H9 (cell line): ENCODE measurements around the gene STH. TPM values are rescaled to one million over a fixed set of nuclear protein-coding genes. Genes with fewer than 3 reads are reported as not detected.

ENCODE experiments used
- DNase-seq: peaks from one replicate; pipeline ENCODE4 v3.0.0-alpha.2; 2017
- H2AFZ ChIP-seq: one replicate; pipeline ENCODE4 v1.6.1; 2013; ENCODE audit warnings: mild to moderate bottlenecking, low read length, control low read depth, moderate library complexity
- H2AK5ac ChIP-seq: 2 replicates; pipeline ENCODE4 v1.6.1; 2013; ENCODE audit warnings: low read length, control low read depth, mixed read lengths; ENCODE audit not compliant: insufficient read length
- H2BK120ac ChIP-seq: one replicate; pipeline ENCODE4 v1.6.1; 2013; ENCODE audit warnings: low read depth, mild to moderate bottlenecking, low read length, control low read depth, inconsistent platforms; ENCODE audit not compliant: poor library complexity, severe bottlenecking
- H2BK12ac ChIP-seq: 2 replicates; pipeline ENCODE4 v1.6.1; 2013; ENCODE audit warnings: low read length, control low read depth, mixed read lengths, low read depth; ENCODE audit not compliant: insufficient read length
- H2BK15ac ChIP-seq: 2 replicates; pipeline ENCODE4 v1.6.1; 2013; ENCODE audit warnings: low read depth, low read length, control low read depth
- H2BK20ac ChIP-seq: one replicate; pipeline ENCODE4 v1.6.1; 2013; ENCODE audit warnings: low read depth, mild to moderate bottlenecking, low read length, control low read depth, inconsistent platforms; ENCODE audit not compliant: poor library complexity, severe bottlenecking
- H2BK5ac ChIP-seq: 2 replicates; pipeline ENCODE4 v1.6.1; 2013; ENCODE audit warnings: low read length, control low read depth, mixed read lengths; ENCODE audit not compliant: insufficient read length
- H3K14ac ChIP-seq: 2 replicates; pipeline ENCODE4 v1.6.1; 2013; ENCODE audit warnings: low read length, control low read depth; ENCODE audit not compliant: insufficient read depth
- H3K18ac ChIP-seq: 2 replicates; pipeline ENCODE4 v1.6.1; 2013; ENCODE audit warnings: low read depth, mild to moderate bottlenecking, mixed read lengths, low read length, control low read depth; ENCODE audit not compliant: insufficient read length
- H3K23ac ChIP-seq: 2 replicates; pipeline ENCODE4 v1.6.1; 2013; ENCODE audit warnings: low read length, control low read depth, mixed read lengths, low read depth; ENCODE audit not compliant: insufficient read length
- H3K23me2 ChIP-seq: 2 replicates; pipeline ENCODE4 v1.6.1; 2013; ENCODE audit warnings: low read depth, mild to moderate bottlenecking, mixed read lengths, low read length, control low read depth; ENCODE audit not compliant: insufficient read length, poor library complexity, severe bottlenecking
- H3K27ac ChIP-seq: 2 replicates; pipeline ENCODE4 v1.5.1; 2013; ENCODE audit warnings: low read length, control low read depth, mixed read lengths, low read depth; ENCODE audit not compliant: insufficient read length
- H3K27me3 ChIP-seq: 2 replicates; pipeline ENCODE4 v1.6.1; 2013; ENCODE audit warnings: low read length, control low read depth, inconsistent platforms; ENCODE audit not compliant: insufficient read depth
- H3K4ac ChIP-seq: 2 replicates; pipeline ENCODE4 v1.6.1; 2013; ENCODE audit warnings: low read depth, mild to moderate bottlenecking, control low read depth, inconsistent platforms, low read length, moderate library complexity
- H3K4me1 ChIP-seq: 2 replicates; pipeline ENCODE4 v1.6.1; 2013; ENCODE audit warnings: low read length, control low read depth, inconsistent platforms; ENCODE audit not compliant: insufficient read depth
- H3K4me2 ChIP-seq: 2 replicates; pipeline ENCODE4 v1.6.1; 2013; ENCODE audit warnings: low read length, control low read depth, mixed read lengths; ENCODE audit not compliant: insufficient read length, insufficient read depth
- H3K56ac ChIP-seq: 2 replicates; pipeline ENCODE4 v1.6.1; 2013; ENCODE audit warnings: low read depth, mild to moderate bottlenecking, mixed read lengths, low read length, control low read depth; ENCODE audit not compliant: insufficient read length
- H3K79me1 ChIP-seq: 2 replicates; pipeline ENCODE4 v1.6.1; 2013; ENCODE audit warnings: low read depth, mild to moderate bottlenecking, moderate library complexity, low read length, control low read depth, inconsistent platforms; ENCODE audit not compliant: insufficient read depth, poor library complexity, severe bottlenecking
- H3K79me2 ChIP-seq: 2 replicates; pipeline ENCODE4 v1.6.1; 2013; ENCODE audit warnings: low read length, control low read depth, inconsistent platforms; ENCODE audit not compliant: insufficient read depth
- H3K9ac ChIP-seq: 2 replicates; pipeline ENCODE4 v1.6.1; 2013; ENCODE audit warnings: low read length, control low read depth, mixed read lengths; ENCODE audit not compliant: insufficient read length; ENCODE audit errors: extremely low read depth
- H3K9me3 ChIP-seq: one replicate; pipeline ENCODE4 v1.6.1; 2013; ENCODE audit warnings: low read depth, low read length, inconsistent platforms; ENCODE audit not compliant: control insufficient read depth
- H3T11ph ChIP-seq: one replicate; pipeline ENCODE4 v1.6.1; 2013; ENCODE audit warnings: mild to moderate bottlenecking, low read length, control low read depth, inconsistent platforms
- H4K20me1 ChIP-seq: one replicate; pipeline ENCODE4 v1.6.1; 2013; ENCODE audit not compliant: control insufficient read depth, insufficient read length, insufficient read depth
- H4K5ac ChIP-seq: 2 replicates; pipeline ENCODE4 v1.6.1; 2013; ENCODE audit warnings: low read depth, mild to moderate bottlenecking, mixed read lengths, low read length, control low read depth; ENCODE audit not compliant: insufficient read length
- H4K8ac ChIP-seq: replicated peaks from 2 replicates; pipeline ENCODE4 v1.6.1; 2013; ENCODE audit warnings: low read length, control low read depth, mixed read lengths, low read depth; ENCODE audit not compliant: insufficient read length
- H4K91ac ChIP-seq: 2 replicates; pipeline ENCODE4 v1.6.1; 2013; ENCODE audit warnings: low read depth, mild to moderate bottlenecking, moderate library complexity, mixed read lengths, low read length, control low read depth; ENCODE audit not compliant: insufficient read length
- H3K27ac Mint-ChIP-seq, 3 experiments: 2 replicates in 2 of 3; 3 replicates in 1 of 3; pipeline ENCODE4 v1.8.0; 2020 to 2021; ENCODE audit warnings: mixed read lengths in 3 of 3, mild to moderate bottlenecking in 1 of 3, moderate library complexity in 1 of 3
- H3K27me3 Mint-ChIP-seq: 2 replicates; pipeline ENCODE4 v1.8.0; 2021; ENCODE audit warnings: low read depth, mild to moderate bottlenecking, moderate library complexity, mixed read lengths
- H3K36me3 Mint-ChIP-seq, 3 experiments: 2 replicates in 2 of 3; 3 replicates in 1 of 3; pipeline ENCODE4 v1.8.0; 2020 to 2021; ENCODE audit warnings: low read depth in 3 of 3, mixed read lengths in 3 of 3; ENCODE audit not compliant: insufficient read depth in 1 of 3
- H3K4me1 Mint-ChIP-seq, 2 experiments: 2 replicates each; pipeline ENCODE4 v1.8.0; 2020; ENCODE audit warnings: mixed read lengths in 2 of 2
- H3K4me3 Mint-ChIP-seq, 2 experiments: 2 replicates in 1 of 2; 3 replicates in 1 of 2; pipeline ENCODE4 v1.8.0; 2020 to 2021; ENCODE audit warnings: mild to moderate bottlenecking in 2 of 2, mixed read lengths in 2 of 2, moderate library complexity in 1 of 2
- H3K9me3 Mint-ChIP-seq, 2 experiments: 2 replicates in 1 of 2; 3 replicates in 1 of 2; pipeline ENCODE4 v1.8.0; 2020; ENCODE audit warnings: mild to moderate bottlenecking in 2 of 2, mixed read lengths in 2 of 2, moderate library complexity in 1 of 2
- CTCF ChIP-seq: fragments of 200-600 bp; sonication (generic); conservative IDR thresholded peaks from 3 replicates; pipeline ENCODE4 v1.8.0; 2021; ENCODE audit warnings: antibody characterized with exemption, mild to moderate bottlenecking
- WGBS: extraction: QIAGEN DNeasy Blood & Tissue Kit; methylation state at CpG from one replicate; pipeline ENCODE4 v1.1.7; 2013; ENCODE audit warnings: missing lambda C conversion rate, low lambda C conversion rate, mixed read lengths; ENCODE audit not compliant: insufficient read length; ENCODE audit errors: extremely low coverage; 5-methylcytosine and 5-hydroxymethylcytosine counted together
- total RNA-seq: library from RNA; stranded (reverse); gene quantifications from 2 replicates; pipeline ENCODE4 v1.2.1, GENCODE V29; 2021

The STH gene
- total RNA-seq, 1 experiment from 2014 or later: not detected

GRCh38 chr17:45989759-45990158 is 9.3 kb upstream of the STH start:
- Mint-ChIP-seq H3K36me3 (no peaks in the 10 kb centered on the region), H3K4me3 (no peak overlapping the region), H3K27me3 (peaks cover 4% of the 10 kb centered on the region; the same call in 1 of the 2 replicates), H3K4me1 (peaks cover 9 to 13% of the 10 kb centered on the region in 2 experiments), H3K9me3 (peaks cover 4 to 7% of the 10 kb centered on the region in 2 experiments; a peak in 3 of 5 replicates), H3K27ac (no peak overlapping the region; a peak in 1 of 7 replicates)
- Histone ChIP-seq H3K56ac (no peak overlapping the region), H4K20me1 (no peaks in the 10 kb centered on the region), H2BK15ac (no peak overlapping the region), H2BK5ac (no peak overlapping the region), H2AK5ac (no peak overlapping the region), H3K18ac (no peak overlapping the region), H3K4ac (no peak overlapping the region), H3K4me2 (no peak overlapping the region), H3K23me2 (no peaks in the 10 kb centered on the region), H3K4me1 (no peaks in the 10 kb centered on the region), H4K91ac (no peak overlapping the region), H2BK20ac (no peak overlapping the region), H2BK120ac (no peak overlapping the region), H3K27ac (no peak overlapping the region), H3K9ac (no peak overlapping the region), H3K27me3 (no peaks in the 10 kb centered on the region), H3K79me2 (no peaks in the 10 kb centered on the region), H3K79me1 (no peaks in the 10 kb centered on the region), H4K5ac (no peak overlapping the region), H2BK12ac (no peak overlapping the region), H3K23ac (no peak overlapping the region), H3K14ac (no peak overlapping the region), H2AFZ (no peak overlapping the region), H3K9me3 (no peaks in the 10 kb centered on the region), H4K8ac (no peak overlapping the region), H3T11ph (no peak overlapping the region)
- TF ChIP-seq CTCF: no peak
- no peak for DNase-seq
- WGBS: no CpG with 5 or more reads among the region's 3 CpGs
